ENCODE measurements around the gene NDUFV3. TPM values are rescaled to one million over a fixed set of nuclear protein-coding genes. Genes with fewer than 3 reads are reported as not detected.
A peak's percentile ranks its signal among the peaks of the same experiment; 100 is the strongest.

The NDUFV3 gene
- total and polyA plus RNA-seq, 2 of the 8 experiments (the other 6 are each of a cell fraction or from before 2014, with no cell fraction given) = 17.0 to 44.4 TPM

GRCh38 chr21:42956824-42957630 is 63.9 kb downstream of the NDUFV3 start (continued):
- TF ChIP-seq ATF2 (IDR thresholded peaks at IDR 0.05; ENCODE audit: low read length) (0 out of 2 replicates have a peak, but pooled peaks have one; percentile 16), GABPA (IDR thresholded peaks at IDR 0.05; ENCODE audit: borderline replicate concordance, insufficient read depth, low read length) (no peak), SIRT6 (IDR thresholded peaks at IDR 0.05; ENCODE audit: low read length) (no peak), RXRA (IDR thresholded peaks at IDR 0.05; ENCODE audit: insufficient read depth, low read depth, low read length) (no peak), SRF (IDR thresholded peaks at IDR 0.05; ENCODE audit: low read depth, low read length) (no peak), CBX8 (IDR thresholded peaks at IDR 0.05; ENCODE audit: borderline replicate concordance, low read depth, low read length) (no peak), YY1 (IDR thresholded peaks at IDR 0.05; ENCODE audit: low read depth, low read length) (peak; percentile 83), CHD7 (IDR thresholded peaks at IDR 0.05; ENCODE audit: insufficient replicate concordance, low read length) (peak; percentile 77)

Measured in H1 (cell line).